ENCODE data around the gene SRBD1.

The SRBD1 gene, protein sequence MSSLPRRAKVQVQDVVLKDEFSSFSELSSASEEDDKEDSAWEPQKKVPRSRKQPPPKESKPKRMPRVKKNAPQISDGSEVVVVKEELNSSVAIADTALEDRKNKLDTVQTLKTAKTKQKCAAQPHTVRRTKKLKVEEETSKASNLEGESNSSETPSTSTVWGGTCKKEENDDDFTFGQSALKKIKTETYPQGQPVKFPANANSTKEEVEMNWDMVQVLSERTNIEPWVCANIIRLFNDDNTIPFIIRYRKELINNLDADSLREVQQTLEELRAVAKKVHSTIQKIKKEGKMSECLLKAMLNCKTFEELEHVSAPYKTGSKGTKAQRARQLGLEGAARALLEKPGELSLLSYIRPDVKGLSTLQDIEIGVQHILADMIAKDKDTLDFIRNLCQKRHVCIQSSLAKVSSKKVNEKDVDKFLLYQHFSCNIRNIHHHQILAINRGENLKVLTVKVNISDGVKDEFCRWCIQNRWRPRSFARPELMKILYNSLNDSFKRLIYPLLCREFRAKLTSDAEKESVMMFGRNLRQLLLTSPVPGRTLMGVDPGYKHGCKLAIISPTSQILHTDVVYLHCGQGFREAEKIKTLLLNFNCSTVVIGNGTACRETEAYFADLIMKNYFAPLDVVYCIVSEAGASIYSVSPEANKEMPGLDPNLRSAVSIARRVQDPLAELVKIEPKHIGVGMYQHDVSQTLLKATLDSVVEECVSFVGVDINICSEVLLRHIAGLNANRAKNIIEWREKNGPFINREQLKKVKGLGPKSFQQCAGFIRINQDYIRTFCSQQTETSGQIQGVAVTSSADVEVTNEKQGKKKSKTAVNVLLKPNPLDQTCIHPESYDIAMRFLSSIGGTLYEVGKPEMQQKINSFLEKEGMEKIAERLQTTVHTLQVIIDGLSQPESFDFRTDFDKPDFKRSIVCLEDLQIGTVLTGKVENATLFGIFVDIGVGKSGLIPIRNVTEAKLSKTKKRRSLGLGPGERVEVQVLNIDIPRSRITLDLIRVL

DNA sequence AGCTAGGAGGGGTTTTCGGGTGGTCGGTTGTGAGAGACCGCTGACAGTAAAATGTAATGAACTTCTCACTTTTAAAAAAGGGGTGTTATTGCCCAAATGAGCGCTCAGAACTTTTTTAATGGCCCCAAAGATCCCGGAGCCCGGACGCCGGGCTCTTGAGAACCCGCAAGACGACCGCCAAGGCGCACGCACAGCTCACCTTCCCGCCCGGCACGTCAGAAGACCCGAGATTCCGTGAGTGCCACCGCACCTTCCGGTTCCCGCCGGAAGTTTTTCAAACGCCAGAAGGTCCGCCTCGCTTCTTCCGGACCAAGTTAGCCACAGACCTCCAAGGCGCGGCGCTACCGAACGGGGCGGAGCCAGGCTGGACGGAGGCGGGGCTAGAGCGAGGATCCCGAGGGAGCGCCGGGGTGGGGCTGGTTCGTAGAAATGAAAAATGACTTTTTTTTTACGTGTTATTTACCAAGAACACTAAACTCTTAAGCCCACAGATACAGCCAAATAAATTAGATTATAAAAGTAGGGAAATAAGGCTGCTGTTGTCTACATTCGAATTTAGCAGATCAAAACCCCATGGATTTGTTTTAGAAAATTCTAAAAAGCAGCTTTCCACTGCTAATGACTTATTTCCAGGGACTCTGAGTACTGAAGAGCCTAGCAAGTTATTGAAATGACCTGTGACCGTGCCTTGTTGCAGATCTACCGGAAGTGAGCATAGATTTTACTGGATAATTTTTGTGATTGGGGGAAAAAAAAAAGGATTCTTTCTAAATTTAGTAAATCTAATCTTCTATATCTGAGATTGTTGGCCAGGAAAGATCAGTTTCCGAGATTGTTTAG is at the start of gene SRBD1:
SRBD1 (minus strand) TSS at position 248 of the 840 bp plus-strand sequence. CDS start 5,826 bp downstream, outside the sequence.
- DNase-seq: peak; percentile 88

DNA sequence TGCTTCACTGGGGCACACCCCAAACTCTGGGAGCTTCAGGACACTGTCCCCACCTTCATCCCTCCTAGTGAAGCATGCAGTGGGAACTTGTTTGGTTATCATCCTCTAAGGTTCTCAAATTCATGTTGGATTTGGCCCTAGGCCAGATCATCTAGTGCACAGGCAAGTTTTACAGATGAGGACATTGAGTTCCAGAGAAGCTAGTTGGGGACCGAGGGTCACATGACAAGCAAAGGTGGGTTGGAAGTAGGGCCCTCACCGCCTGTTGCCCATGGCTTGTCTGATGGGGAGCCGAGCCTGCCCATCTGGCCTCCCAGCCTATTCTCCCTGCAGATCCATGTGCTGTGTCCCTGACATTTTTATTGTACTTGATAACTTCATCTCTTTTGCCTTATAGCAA is 43.2 kb upstream of the SRBD1 start:
- DNase-seq: no peak

DNA sequence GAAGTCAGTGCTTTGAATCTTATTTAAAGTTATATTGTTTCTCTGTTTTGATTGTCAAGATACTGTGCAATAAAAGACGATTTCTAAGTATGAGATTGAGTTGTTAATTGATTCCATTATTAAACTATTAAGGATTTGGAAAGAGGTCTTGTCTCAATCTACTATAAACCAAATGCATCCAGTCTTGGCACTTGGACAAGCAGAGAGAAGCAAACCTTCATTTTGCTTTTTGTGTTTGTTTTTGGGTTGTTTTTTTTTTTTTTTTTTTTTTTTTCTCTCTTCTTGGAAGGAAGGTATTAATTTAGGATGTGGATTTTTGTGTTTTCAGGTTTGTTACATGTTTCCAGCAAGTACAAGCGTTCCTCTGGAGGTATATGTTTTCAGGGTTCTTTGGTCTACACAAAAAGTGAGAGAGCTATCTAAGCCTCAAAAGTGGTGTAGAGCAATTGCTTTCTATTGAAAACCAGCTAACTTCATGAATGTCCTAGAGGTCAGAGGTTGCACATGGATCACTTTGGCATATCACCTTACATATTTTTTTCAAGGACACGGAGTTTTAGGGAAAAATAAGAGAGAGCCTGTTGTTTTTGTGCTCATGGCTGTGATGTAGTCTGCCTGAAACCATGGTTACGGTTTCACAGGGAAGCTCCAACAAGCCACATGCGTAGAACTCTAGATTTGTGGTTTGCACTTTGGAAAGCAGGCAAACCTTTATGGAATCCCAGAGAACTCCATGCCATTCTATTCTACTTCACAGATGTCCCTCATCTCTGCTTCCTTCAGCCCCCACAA is 42.3 kb upstream of the SRBD1 start:
- DNase-seq: no peak

DNA sequence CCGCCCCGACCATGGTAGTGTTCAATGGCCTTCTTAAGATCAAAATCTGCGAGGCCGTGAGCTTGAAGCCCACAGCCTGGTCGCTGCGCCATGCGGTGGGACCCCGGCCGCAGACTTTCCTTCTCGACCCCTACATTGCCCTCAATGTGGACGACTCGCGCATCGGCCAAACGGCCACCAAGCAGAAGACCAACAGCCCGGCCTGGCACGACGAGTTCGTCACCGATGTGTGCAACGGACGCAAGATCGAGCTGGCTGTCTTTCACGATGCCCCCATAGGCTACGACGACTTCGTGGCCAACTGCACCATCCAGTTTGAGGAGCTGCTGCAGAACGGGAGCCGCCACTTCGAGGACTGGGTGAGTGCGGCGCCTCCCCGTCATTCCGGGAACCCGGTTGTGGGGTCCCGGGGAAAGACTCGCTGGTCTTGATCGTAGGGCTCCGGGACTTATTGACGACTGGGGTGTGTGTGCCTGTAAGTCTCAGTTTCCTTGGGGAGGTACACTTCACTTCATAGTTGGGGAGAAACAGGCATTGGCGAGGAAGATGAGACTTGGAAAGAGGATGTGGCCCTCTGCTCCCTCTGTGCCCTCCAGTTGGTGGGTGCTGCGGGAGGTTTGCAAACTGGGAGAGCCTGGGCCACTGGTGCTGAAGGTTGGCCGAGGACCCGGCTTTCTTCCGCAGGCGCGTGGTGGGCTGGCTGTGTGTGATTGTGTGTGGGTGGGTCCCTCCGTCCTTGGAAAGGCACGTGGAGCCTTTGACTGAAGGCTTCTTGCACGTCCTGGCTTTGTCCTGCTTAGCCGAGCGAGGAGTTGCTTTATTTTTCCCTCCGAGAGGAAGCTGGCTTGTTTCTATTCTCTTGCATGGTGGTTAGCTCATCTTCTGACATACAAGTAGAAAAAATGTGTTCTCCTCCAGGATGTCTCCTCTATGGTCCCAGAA is 41.3 kb upstream of the SRBD1 start:
- DNase-seq: no peak

DNA sequence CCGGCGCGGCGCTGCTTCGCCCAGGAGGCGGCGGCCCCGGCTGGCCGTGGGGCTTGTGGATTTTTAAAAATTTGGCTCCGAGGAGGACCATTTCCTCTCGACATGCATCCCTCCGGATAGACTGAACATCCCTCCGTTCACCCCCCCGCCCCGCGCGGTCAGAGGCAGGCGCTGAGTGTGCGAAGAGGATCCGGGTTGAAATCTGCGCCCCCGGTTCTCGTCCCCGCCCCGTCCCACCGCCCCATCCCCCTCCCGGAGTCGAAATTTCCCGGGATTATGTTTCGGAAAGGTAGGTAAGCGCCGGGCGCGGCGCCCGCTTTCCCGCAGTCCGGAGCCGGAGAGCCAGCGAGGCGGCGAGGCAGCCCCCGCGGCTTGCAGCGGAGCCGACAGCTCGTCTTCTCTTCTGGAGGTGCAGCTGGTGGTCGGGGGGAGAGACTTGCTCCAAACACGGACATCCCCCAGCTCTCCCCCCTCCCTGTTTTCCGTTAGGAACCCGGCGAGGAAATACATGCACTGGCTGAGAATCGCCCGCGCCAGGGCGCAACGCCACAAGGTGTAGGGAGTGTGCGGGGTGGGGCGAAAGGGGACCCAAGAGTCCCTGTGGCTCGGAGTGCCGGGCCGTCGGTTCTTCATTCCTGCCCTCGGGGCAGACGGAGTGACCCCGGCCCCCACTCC is 40.5 kb upstream of the SRBD1 start, which contains the start of gene PRKCE:
PRKCE (plus strand) TSS at position 261 of the 675 bp plus-strand sequence.
- DNase-seq: no peak

DNA sequence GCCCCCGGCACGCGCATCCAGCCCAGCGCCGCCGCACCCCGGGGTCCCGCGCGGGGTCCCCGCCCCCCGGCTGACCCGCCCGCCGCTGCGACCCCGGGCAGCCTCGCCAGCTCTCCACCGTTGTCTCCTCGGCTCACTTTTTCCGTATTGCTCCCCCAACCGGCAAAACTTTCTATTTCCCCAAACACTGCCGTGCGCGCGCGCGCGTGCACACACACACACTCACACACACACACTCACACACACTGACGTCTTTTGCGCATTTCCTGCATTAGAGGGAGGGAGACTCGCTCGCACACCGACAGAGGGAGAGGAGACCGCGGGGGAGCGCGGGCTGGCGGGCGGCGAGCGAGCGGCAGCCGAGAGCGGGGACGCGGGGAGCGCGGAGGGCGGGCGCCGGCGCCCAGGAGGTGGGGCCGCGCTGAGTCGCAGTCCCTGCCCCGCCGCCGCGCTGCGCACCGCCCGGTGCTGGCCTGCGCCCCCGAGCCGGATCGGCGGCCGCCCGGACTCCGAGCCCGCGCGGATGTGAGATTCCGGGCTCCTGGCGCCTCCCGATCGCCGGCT is 39.9 kb upstream of the SRBD1 start:
- DNase-seq: peak; percentile 94

DNA sequence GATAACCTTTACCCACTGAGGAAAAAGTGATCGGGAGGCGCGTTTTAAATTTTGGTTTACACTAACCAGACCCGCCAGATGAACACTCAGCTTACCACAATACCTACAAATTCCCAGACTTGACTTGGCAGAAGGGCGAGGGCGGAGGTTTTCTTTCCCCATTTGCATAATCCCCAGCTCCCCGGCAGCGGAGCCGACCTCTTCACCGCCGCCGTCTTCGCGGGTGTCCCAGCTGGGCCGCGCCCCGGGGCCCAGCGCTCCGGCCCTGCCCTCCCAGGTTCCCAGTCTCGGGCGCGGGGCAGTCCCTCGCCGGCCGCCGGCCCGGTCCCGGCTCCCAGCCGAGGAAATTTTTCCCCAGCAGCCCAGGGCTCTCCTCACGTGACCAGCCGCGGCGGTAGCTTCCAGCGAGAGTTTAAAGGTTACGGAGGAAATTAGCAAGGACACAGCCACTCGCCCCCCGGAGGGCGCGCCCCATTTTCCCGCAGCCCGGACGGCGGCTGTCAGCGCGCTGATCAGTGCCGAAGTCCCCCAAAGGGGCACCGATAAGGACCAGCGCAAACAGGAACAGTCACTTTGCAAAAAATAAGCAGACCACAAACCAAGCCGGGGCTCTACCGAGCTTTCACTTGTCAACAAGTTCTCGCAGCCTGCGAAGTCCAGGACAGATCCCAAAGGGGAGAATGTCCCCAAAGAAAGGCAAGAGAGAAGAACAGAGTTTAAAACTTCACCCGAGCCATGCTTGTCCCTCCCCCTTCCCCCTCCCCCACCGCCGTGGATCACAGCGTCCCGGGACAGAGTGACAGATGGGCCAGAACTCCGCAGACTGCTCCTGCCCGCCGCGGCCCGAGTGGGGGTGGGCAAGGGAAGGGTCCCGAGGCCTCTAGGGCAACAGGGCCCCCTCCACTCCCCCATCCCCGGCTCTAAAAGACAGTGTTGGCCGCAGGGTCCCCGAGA is 39.1 kb upstream of the SRBD1 start:
- peak; percentile 42 for DNase-seq

DNA sequence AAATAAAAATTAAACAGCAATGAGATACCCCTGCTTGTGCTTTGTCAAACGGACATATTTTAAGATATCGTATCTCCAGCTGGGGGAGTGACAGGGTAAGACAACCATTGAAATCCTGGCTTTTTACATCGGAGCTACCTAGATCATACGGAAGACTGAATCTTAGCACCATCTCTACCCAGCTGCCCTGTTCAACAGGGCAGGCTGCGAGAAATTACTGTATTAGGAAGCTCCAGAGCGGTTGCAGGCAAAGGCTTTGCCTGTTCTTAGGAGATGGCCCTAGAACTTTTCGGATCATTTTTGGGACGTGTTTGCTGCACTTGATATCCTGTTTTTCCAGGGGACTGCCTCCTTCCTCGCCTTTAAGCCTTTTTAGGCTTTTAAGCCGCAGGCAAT is 38.4 kb upstream of the SRBD1 start:
- DNase-seq: no peak

DNA sequence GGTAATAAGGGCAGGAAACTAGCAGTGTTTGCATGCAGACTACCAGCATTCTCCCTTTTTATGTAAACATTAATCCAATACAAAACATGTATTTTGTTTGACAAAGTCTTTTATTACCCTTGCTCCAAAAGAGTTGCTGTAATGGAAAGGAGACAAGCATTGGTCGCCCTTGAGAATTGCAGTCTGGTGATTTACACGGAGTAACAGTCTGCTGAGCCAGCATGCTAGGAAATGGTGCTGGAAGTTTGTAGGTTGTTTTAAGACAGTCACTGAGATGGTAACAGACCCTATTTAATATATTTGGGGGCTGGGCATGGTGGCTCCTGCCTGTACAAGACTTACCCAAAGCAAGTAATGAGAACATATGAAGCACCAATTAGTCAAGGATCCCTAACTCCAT is 37.6 kb upstream of the SRBD1 start:
- no peak for DNase-seq

DNA sequence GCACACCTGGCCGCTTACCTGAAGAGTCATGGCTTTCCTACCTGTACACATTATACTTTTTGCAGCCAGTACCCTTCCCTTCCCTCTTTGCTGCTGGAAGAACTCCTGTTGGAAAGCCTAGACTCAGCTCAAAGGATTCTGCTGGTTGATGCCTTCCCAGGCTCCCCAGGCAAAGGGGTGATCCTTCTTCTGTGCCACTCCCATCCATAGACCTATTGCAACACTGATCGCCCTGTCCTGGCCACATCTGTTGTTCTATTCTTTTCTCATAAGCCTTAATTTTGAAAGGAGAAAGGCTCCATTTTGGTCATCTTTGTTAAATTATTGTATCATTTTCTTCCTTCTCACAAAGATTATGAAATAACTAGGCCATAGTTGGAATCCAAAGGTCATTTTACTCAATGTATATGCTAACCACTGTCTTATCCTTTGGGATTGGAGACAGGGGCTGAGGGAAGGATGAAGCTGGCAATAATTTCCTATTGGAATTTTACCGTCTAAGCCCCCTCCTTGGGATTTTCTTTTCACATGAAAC is 37.0 kb upstream of the SRBD1 start:
- no peak for DNase-seq

DNA sequence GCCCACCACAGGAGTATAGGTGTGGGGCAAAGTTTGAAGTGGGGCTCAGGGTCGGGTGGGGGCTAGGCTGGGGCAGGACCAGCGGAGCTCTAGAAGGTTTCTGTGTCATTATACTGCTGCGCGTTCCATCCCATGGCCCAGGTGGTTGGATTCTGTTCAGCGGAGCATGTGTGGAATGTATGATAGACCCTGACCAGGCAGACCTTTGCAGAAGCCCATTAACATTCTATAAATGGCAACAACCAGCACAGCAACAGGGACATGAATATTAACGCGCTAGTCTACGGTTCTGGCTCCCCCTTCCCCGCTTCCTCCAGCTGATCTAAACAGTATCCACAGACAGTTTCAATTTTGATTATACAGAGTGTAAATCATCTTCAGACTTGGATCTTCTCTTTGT is 36.3 kb upstream of the SRBD1 start:
- DNase-seq: no peak

DNA sequence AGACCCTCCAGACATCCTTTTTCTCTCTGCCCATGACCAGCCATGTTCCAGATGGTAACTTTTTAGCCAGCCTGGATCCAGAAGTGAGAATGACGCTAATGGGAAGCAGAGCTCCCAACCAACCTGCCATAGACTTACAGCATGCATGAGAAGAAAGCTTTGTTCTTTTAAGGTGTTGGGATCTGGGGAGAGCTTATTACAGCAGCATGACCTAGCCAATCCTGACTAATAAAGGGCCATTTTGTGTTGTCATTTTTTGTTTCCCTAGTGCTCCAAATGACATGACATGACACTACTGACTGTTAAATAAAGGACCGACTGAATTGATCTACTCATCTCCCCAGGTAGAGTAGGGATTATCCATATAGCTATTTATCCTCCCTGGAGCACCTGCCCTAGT is 35.2 kb upstream of the SRBD1 start:
- no peak for DNase-seq

DNA sequence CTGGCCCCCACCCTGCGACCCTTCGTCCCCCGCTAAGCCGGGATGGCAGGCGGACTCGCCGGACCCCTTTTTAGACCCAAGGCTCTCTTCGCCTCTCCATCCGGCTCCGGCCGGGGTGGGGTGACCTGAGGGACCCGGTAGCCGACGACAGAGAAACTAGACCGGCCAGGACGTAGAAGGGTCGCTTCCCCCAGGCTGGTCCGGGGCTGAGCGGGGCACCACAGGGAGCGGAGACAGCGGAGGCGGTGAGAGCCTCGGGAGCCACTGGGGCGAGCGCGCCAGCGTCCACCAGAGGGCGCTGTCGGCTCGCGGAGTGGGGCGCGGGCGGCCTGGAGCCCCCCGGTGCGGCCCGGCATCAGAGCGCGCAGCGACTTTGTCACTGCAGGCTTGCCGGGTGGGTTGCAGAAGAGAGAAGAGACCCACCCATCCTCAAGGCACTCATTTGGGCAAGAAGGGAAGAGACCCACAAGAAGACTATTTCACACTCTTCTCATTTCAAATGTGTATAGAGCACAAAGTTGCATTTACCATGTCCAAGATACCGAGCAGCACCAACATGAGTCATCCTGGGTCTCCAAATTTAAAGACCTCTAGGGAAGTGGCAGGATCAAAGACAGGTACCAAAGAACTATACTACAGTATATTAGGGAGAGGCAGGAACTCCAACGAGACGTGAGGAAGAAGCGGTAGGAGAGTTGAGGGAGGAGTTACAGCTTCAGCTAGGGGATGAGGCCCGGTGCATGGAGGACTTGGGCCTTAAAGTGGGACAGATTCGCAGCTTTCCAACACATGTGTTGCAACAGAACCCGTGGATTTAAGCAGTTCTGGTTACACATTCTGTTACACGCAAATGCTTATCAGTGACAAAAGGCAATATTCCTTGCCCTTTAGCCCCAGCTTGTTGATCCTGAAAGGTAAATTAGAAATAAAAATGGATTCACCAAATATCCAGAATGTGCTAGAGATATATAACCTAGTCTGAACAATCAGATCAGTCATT is 32.8 kb upstream of the SRBD1 start:
- peak; percentile 68 for DNase-seq

DNA sequence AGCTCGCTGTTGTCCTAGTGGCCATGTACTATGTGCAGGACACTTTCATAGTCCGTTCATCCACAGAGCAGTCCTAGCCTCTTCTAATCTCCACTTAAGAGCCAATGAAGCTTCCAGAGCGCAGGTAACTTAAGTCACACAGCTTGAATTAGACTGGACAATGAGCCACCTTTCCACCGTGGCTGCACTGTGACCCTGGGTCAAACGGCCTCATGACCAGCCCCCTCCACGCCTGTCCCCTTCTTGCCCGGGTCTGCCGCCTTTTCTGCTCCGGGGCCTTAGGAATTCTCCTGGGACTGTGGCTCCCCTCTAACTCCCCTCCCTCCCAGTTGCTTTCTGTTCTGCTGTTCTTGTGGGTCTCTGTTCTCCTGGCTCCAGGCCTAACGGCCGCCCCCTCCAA is 32.0 kb upstream of the SRBD1 start:
- no peak for DNase-seq

DNA sequence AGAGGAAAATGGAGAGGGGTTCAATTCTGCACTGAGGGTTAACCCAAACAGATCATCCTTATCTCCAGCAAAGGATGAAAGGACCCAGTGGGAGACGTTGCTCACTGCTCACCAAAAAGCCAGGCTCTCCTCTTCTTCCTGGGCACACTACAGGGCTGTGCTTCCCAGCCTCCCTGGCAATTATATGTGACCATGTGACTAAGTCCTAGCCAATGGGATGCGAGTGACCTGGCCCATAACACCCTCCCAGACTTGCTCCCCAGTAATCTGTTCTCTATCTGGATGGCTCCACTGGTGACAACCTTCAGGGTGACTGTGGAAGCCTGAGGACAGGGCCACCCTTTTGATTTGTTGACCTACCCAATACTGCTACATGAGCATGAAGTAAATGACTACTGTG is 29.5 kb upstream of the SRBD1 start:
- DNase-seq: no peak

DNA sequence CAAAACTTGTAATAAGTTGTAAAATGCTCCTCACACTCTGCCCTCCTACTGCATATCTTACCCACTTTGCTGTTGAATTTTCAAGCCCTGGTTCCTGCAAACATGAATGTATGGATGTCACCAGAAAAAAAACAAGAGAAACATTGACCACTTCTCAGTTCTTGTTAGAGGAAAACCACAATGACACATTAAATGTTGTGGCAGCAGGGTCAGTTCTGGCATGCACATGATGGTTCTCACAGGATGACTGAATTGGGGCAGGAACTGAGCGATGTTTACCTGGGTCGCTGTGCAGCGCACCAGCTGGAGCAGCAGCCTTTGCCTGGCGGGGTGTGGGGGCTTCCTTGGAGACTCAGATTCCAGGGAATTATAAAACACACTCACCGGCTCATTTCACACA is 26.4 kb upstream of the SRBD1 start:
- DNase-seq: no peak

DNA sequence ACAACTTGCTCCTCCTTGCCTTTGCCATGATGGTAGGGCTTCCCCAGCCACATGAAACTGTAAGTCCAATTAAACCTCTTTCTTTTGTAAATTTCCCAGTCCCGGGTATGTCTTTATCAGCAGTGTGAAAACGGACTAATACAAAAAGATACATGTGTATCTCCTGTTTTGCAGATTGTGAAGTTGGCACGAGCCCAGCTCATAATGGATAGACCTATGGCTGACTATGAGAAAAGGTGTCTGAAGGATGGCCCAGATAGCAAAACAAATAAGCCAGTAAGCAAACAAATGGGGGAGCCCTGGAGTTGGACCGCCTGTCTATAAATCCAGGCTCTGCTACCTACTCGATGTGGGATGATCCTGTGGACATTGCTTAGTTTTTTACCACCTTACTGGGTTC is 24.9 kb upstream of the SRBD1 start:
- no peak for DNase-seq
